Activated effector memory CD4-positive, alpha-beta T cell treated with anti-CD3 and anti-CD28 coated beads, Interleukin-2, amount 50 U/mL, for 16 hours (primary cell): ENCODE results near the gene HECW1.
"Not testable (repeated sequence)": the region's sequence is repeated elsewhere in the genome, so short reads cannot be mapped to it uniquely, and the experiment has no call there.

Experiments used
- DNase-seq: peaks from one replicate; pipeline ENCODE4 v3.0.0-alpha.2; 2020

HECW1 gene

GRCh38 chr7:43112459-43112940 is at the start of gene HECW1:
Gene HECW1, plus strand, starts transcription at chr7:43112647. Its CDS starts 131,259 bp downstream, at chr7:43243906.
- no peak for DNase-seq

- no peak for DNase-seq
Observed at GRCh38 chr7:43071604-43072003, 40.8 kb upstream of the HECW1 start.

- no peak for DNase-seq
Observed at GRCh38 chr7:43072530-43072929, 39.9 kb upstream of the HECW1 start.

DNA sequence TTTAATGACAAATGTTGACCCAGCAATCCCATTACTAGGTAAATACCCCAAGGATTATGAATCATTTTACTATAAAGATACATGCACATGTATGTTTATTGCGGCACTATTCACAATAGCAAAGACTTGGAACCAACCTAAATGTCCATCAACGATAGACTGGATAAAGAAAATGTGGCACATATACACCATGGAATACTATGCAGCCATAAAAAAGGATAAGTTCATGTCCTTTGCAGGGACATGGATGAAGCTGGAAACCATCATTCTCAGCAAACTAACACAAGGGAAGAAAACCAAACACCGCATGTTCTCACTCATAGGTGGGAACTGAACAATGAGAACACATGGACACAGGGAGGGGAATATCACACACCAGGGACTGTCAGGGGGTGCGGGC is 38.6 kb upstream of the HECW1 start:
- not testable (repeated sequence) for DNase-seq

- no peak for DNase-seq
Observed at GRCh38 chr7:43076189-43076605, 36.2 kb upstream of the HECW1 start.

DNA sequence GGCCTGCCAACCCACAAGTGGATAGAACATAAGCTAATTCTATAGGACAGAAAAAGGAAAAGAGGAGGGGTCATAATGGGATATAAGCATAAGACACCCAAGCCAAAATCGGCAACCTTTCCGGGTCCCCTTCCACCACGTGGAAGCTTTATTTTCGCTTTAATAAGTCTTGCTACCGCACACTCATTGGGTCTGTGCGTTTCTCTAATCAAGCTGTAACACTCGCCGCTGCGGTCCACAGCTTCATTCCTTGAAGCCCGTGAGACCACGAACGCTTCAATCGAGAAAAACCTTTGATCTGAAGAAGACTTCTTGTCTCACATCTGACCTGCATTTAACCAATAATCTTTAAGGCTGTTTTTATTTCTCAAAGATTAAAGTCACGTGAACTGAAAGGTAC is 35.8 kb upstream of the HECW1 start:
- no peak for DNase-seq

- DNase-seq: no peak
Observed at GRCh38 chr7:43077285-43077684, 35.2 kb upstream of the HECW1 start.

- no peak for DNase-seq
Observed at GRCh38 chr7:43077732-43078391, 34.6 kb upstream of the HECW1 start.

DNA sequence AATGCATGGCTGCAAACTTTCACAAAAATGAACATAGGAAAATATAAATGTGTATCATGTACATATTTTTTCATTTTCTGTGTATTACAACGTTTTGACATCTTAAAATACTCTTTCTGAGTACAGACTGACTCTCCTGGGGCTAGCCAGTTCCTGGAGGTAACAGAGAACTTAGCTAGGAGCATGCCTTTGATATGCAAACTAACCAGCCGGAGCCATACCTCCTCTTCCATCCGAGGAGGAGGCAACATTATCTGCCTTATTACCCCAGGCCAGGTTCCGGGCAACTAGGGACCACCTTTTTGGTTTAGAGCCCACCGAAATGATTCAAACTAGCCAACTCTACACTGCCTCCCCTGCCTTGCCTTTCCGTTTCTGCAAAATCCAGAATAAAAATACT is 33.7 kb upstream of the HECW1 start:
- no peak for DNase-seq

DNA sequence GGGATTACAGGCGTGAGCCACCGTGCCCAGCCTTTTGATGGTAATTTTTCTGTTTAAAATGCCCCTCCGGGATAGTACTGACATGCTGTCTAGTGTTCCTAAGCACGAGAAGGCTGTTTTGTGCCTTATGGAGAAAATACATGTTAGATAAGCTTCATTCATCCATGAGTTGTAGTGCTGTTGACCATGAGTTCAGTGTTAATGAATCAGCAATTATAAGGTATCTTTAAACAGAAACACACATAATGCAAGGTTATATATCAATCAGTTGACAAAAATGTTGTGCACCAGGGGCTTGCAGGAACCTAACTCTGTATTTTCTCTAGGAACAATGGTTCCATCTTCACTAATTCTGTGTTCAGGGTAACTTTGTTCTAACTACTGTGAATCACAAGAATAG is 30.8 kb upstream of the HECW1 start:
- DNase-seq: no peak

DNA sequence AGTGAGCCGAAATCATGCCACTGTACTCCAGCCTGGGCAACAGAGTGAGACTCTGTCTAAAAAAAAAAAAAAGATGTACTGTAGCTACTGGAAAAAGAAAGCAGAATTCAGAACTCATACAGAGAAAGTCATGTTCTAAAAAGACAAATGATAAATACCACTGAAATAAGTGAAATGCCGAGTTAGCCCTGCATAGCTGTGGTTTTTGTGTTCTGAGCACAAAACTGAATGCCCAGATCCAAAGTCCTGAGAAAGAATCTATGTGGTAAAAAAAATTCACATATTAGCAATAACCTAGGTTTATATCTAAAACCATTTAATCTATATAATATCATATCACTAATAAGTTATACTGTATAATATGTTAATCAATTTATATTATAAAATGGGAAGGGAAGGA is 29.3 kb upstream of the HECW1 start:
- DNase-seq: no peak

GRCh38 chr7:43085017-43085416 is 27.4 kb upstream of the HECW1 start:
- no peak for DNase-seq

DNA sequence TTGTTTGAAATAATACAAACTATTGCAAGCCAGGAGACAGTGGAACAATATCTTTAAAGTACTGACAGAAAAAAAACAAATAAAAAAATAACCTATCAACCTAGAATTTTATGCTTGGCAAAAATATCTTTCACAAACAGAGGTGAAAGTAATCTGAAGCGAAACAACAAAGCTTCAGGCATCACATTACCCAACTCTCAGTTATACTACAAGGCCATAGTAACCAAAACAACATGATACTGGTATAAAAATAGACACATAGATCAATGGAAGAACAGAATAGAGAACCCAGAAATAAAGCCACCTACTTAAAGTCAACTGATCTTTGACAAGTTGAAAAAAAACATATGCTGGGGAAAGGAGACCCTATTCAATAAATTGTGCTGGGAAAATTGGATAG is 26.5 kb upstream of the HECW1 start:
- DNase-seq: no peak

GRCh38 chr7:43092819-43093218 is 19.6 kb upstream of the HECW1 start:
- no peak for DNase-seq

DNA sequence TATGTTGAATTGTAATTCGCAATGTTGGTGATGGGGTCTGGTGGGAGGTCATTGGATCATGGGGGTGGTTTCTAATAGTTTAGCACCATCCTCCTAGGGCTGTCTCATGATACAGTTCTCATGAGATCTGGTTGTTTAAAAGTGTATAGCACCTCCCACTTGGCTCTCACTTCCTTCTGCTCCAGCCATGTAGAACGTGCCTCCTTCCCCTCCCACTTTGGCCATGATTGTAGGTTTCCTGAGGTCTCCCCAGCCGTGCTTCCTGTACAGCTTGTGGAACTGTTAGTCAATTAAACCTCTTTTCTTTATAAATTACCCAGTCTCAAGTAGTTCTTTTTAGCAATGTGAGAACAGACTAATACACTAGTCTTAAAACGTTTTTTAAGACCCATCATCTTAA is 15.6 kb upstream of the HECW1 start:
- no peak for DNase-seq

GRCh38 chr7:43099750-43100149 is 12.7 kb upstream of the HECW1 start:
- no peak for DNase-seq

GRCh38 chr7:43104874-43105520 is 7.5 kb upstream of the HECW1 start:
- no peak for DNase-seq

DNA sequence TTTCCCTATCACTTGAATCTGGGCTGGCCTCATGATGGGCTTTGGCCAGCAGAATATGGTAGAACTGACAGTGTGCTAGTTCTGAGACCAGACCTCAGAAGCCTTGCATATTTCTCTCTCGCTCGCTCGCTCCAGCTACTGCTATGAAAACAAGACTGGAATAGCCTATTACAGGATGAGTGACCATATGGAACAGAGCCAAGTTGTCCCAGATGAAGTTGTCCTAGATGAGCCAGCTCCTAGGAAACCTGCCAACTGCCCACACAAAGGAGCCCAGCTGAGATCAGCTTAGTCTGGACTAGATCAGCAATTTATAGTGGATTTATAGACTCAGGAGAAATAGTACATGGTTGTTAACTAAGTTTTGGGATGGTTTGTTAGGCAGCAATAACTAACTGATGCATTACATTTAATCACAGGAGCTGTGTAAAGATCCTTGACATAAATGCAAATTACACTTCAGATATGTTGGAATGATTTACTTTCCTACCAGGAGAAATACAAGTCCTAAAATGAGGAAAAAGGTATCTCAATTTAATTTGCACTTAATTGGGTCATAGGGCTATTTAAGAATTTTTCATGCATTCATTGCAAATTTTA is 6.8 kb upstream of the HECW1 start:
- DNase-seq: no peak

DNA sequence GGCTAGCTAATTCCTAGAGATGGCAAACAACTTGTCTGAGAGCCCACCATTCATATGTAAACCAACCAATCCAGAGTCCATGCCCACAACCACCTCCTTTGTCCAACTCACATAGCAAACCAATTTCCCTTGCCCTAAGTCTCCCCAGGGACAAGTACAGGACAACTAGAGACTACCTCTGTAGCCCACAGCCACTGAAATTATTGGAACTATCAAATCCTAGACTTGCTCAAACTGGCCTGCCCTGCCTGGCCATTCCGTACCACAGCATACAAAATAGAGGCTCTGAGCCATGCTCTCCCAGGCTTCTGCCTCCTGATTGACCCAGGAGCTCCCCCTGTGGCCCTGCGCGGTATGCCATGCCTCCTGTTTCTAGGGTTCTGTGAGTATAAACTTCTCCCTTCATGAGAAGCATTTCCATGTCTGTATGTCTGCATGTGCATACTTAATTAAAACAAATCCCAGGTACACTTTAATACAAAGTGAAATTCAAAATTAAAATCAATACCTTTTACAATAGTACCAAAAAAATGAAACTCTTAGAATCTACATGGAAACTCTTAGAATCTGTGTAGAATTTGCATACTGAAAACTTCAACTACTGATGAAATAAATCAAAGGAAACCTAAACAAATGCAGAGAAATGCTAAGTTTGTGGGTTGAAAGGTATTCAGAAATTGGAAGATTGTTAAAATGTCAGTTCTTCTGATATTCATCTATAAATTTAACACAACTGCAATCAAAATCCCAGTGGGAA is 4.0 kb upstream of the HECW1 start:
- DNase-seq: peak; percentile 73

DNA sequence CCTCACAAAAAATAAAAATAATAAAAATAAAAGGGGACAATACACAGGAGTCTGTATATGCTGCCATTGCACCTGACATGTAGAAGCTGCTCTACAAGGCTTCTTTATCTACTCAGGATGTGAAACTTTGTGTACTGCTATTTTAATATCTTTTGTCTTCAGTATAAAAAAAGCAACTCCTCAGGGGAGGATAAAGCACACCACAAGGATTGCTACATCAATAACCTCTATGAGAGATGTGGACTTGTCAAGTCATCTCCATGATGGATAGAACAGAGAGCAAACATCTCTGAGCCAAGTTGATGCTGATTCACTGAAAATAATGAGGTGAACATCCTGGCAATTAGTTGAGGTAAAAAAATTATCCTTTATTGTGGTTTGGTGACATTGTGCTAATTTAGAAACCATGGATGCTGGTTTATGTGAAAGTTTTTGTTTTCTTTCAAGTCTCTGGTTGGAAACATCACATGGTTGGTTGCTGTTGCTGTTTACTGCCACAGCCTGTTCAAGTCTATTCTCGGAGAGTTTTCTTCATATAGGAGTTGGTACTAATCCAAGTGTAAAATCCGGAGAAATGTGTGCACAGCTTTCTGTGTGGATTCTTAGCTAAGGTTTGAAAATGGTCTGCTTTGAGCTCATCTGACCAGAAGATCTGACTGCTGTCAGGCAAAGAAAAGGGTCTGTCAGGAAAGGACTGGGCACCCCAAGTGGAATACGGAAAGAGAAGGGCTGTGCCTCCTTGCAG is 1.5 kb upstream of the HECW1 start:
- DNase-seq: no peak

DNA sequence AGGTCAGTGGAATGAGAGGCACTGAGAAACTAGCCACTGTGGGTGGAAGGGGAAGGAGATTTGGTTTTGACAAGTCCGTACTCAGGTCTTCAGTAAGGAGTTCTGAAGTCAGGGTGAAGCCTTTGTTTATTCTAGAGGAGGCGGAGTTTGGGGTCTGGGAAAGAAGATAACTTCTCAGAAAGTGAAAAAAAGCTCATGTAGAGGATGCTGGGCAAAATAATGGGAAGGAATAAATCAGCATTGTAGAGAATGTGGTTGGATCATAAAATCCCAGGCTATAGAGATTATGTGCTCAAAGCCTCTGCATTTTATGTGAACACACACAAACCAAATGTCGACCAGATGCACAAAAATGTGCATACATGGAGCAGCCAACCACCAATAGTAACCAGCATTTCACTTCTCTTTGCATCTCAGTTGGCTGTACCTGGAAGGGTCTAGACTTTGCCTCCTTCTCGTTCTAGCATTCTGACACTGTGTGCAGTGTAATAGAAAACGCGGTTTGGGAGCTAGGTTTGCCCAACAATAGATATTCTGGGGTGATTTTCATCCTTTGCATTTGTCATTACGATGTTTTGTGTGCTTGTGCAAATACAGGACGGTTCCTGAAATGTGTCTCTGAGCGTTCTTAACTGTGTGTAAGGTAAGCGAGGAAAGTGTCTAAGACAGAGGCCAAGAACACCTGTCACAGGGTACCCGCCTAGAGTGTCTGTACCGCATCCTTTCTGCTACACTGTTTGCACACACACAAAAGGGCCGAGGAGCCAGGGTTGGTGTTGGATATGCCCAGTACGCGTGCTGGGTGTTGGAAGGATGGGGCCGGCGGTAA is 603 bp upstream of the HECW1 start:
- no peak for DNase-seq
